Panc1 (cell line): ENCODE data around the gene TRIM2.

Experiments used
- CTCF ChIP-seq: fragments of 450-650 bp; IDR thresholded peaks from 2 replicates; pipeline ENCODE4 v1.5.1; 2017; ENCODE audit warnings: mild to moderate bottlenecking
- POLR2AphosphoS5 ChIP-seq: IDR thresholded peaks from 2 replicates; pipeline ENCODE4 v1.6.1; 2012; ENCODE audit warnings: mild to moderate bottlenecking, low read depth, low read length, moderate library complexity
- REST ChIP-seq, 2 experiments: IDR thresholded peaks; 2 replicates each; pipeline ENCODE4 v1.6.1; 2011 to 2012; ENCODE audit warnings: low read depth in 2 of 2, control low read depth in 1 of 2, low read length in 1 of 2, mild to moderate bottlenecking in 1 of 2, moderate library complexity in 1 of 2; ENCODE audit not compliant: insufficient read depth in 1 of 2
- SIN3A ChIP-seq: IDR thresholded peaks from 2 replicates; pipeline ENCODE4 v1.6.1; 2012; ENCODE audit warnings: low read depth, mild to moderate bottlenecking, low read length, moderate library complexity, borderline replicate concordance; ENCODE audit not compliant: insufficient read depth

GRCh38 chr4:153325558-153325957 is 121.3 kb downstream of the TRIM2 start:
- no peak for TF ChIP-seq POLR2AphosphoS5
- no peak for TF ChIP-seq REST (IDR thresholded peaks at IDR 0.05; ENCODE audit: insufficient read depth in 1 of 2, low read depth in 2 of 2, low read length in 1 of 2)
- no peak for TF ChIP-seq CTCF
- no peak for TF ChIP-seq SIN3A
